Measurements from ENCODE around the gene CTNNA3.

- TF ChIP-seq CTCF (IDR thresholded peaks at IDR 0.05 in 8 of 11, conservative IDR thresholded peaks at IDR 0.05 in 3 of 11) (no peak), POLR2AphosphoS5 (IDR thresholded peaks at IDR 0.05) (no peak)
Measured at GRCh38 chr10:66514666-66515065, 1181.3 kb downstream of the CTNNA3 start.

Data from spleen (tissue), 7 donors.